ENCODE data around the gene PPIE. TPM values are rescaled to one million over a fixed set of nuclear protein-coding genes. Genes with fewer than 3 reads are reported as not detected.

PPIE gene
- total and polyA plus RNA-seq, 2 of the 8 experiments (the other 6 are each of a cell fraction or from before 2014, with no cell fraction given) = 38.9 to 56.1 TPM

- TF ChIP-seq, protein P1, sequence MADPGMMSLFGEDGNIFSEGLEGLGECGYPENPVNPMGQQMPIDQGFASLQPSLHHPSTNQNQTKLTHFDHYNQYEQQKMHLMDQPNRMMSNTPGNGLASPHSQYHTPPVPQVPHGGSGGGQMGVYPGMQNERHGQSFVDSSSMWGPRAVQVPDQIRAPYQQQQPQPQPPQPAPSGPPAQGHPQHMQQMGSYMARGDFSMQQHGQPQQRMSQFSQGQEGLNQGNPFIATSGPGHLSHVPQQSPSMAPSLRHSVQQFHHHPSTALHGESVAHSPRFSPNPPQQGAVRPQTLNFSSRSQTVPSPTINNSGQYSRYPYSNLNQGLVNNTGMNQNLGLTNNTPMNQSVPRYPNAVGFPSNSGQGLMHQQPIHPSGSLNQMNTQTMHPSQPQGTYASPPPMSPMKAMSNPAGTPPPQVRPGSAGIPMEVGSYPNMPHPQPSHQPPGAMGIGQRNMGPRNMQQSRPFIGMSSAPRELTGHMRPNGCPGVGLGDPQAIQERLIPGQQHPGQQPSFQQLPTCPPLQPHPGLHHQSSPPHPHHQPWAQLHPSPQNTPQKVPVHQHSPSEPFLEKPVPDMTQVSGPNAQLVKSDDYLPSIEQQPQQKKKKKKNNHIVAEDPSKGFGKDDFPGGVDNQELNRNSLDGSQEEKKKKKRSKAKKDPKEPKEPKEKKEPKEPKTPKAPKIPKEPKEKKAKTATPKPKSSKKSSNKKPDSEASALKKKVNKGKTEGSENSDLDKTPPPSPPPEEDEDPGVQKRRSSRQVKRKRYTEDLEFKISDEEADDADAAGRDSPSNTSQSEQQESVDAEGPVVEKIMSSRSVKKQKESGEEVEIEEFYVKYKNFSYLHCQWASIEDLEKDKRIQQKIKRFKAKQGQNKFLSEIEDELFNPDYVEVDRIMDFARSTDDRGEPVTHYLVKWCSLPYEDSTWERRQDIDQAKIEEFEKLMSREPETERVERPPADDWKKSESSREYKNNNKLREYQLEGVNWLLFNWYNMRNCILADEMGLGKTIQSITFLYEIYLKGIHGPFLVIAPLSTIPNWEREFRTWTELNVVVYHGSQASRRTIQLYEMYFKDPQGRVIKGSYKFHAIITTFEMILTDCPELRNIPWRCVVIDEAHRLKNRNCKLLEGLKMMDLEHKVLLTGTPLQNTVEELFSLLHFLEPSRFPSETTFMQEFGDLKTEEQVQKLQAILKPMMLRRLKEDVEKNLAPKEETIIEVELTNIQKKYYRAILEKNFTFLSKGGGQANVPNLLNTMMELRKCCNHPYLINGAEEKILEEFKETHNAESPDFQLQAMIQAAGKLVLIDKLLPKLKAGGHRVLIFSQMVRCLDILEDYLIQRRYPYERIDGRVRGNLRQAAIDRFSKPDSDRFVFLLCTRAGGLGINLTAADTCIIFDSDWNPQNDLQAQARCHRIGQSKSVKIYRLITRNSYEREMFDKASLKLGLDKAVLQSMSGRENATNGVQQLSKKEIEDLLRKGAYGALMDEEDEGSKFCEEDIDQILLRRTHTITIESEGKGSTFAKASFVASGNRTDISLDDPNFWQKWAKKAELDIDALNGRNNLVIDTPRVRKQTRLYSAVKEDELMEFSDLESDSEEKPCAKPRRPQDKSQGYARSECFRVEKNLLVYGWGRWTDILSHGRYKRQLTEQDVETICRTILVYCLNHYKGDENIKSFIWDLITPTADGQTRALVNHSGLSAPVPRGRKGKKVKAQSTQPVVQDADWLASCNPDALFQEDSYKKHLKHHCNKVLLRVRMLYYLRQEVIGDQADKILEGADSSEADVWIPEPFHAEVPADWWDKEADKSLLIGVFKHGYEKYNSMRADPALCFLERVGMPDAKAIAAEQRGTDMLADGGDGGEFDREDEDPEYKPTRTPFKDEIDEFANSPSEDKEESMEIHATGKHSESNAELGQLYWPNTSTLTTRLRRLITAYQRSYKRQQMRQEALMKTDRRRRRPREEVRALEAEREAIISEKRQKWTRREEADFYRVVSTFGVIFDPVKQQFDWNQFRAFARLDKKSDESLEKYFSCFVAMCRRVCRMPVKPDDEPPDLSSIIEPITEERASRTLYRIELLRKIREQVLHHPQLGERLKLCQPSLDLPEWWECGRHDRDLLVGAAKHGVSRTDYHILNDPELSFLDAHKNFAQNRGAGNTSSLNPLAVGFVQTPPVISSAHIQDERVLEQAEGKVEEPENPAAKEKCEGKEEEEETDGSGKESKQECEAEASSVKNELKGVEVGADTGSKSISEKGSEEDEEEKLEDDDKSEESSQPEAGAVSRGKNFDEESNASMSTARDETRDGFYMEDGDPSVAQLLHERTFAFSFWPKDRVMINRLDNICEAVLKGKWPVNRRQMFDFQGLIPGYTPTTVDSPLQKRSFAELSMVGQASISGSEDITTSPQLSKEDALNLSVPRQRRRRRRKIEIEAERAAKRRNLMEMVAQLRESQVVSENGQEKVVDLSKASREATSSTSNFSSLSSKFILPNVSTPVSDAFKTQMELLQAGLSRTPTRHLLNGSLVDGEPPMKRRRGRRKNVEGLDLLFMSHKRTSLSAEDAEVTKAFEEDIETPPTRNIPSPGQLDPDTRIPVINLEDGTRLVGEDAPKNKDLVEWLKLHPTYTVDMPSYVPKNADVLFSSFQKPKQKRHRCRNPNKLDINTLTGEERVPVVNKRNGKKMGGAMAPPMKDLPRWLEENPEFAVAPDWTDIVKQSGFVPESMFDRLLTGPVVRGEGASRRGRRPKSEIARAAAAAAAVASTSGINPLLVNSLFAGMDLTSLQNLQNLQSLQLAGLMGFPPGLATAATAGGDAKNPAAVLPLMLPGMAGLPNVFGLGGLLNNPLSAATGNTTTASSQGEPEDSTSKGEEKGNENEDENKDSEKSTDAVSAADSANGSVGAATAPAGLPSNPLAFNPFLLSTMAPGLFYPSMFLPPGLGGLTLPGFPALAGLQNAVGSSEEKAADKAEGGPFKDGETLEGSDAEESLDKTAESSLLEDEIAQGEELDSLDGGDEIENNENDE (IDR thresholded peaks at IDR 0.05; ENCODE audit: insufficient replicate concordance, low read length) = no peak
- TF ChIP-seq SIX5 (IDR thresholded peaks at IDR 0.05; ENCODE audit: low read depth, low read length) (no peak), RAD21 (IDR thresholded peaks at IDR 0.05 in 1 of 2, conservative IDR thresholded peaks at IDR 0.05 in 1 of 2; ENCODE audit: low read depth in 2 of 2, low read length in 2 of 2) (no peak), SIN3A (conservative IDR thresholded peaks at IDR 0.05 in 1 of 2, IDR thresholded peaks at IDR 0.05 in 1 of 2; ENCODE audit: low read depth in 1 of 2, low read length in 2 of 2) (no peak), SP2 (IDR thresholded peaks at IDR 0.05; ENCODE audit: low read length) (no peak), BCL11A (IDR thresholded peaks at IDR 0.05; ENCODE audit: low read depth in 2 of 2, low read length in 2 of 2) (no peak), BRCA1 (IDR thresholded peaks at IDR 0.05; ENCODE audit: low read depth, low read length) (no peak), CBX5 (IDR thresholded peaks at IDR 0.05; ENCODE audit: low read depth, low read length) (no peak), SP4 (IDR thresholded peaks at IDR 0.05; ENCODE audit: low read length) (no peak), RXRA (IDR thresholded peaks at IDR 0.05; ENCODE audit: insufficient read depth, low read depth, low read length) (no peak)
These were observed 9.7 kb upstream of the PPIE start (continued) for GRCh38 chr1:39729030-39729429.
